H9 (cell line): ENCODE measurements around the gene PFN2. TPM values are rescaled to one million over a fixed set of nuclear protein-coding genes. Genes with fewer than 3 reads are reported as not detected.
A peak's percentile ranks its signal among the peaks of the same experiment; 100 is the strongest.

ENCODE experiments used
- DNase-seq: peaks from one replicate; pipeline ENCODE4 v3.0.0-alpha.2; 2017
- H2AFZ ChIP-seq: one replicate; pipeline ENCODE4 v1.6.1; 2013; ENCODE audit warnings: mild to moderate bottlenecking, low read length, control low read depth, moderate library complexity
- H2AK5ac ChIP-seq: 2 replicates; pipeline ENCODE4 v1.6.1; 2013; ENCODE audit warnings: low read length, control low read depth, mixed read lengths; ENCODE audit not compliant: insufficient read length
- H2BK120ac ChIP-seq: one replicate; pipeline ENCODE4 v1.6.1; 2013; ENCODE audit warnings: low read depth, mild to moderate bottlenecking, low read length, control low read depth, inconsistent platforms; ENCODE audit not compliant: poor library complexity, severe bottlenecking
- H2BK12ac ChIP-seq: 2 replicates; pipeline ENCODE4 v1.6.1; 2013; ENCODE audit warnings: low read length, control low read depth, mixed read lengths, low read depth; ENCODE audit not compliant: insufficient read length
- H2BK15ac ChIP-seq: 2 replicates; pipeline ENCODE4 v1.6.1; 2013; ENCODE audit warnings: low read depth, low read length, control low read depth
- H2BK20ac ChIP-seq: one replicate; pipeline ENCODE4 v1.6.1; 2013; ENCODE audit warnings: low read depth, mild to moderate bottlenecking, low read length, control low read depth, inconsistent platforms; ENCODE audit not compliant: poor library complexity, severe bottlenecking
- H2BK5ac ChIP-seq: 2 replicates; pipeline ENCODE4 v1.6.1; 2013; ENCODE audit warnings: low read length, control low read depth, mixed read lengths; ENCODE audit not compliant: insufficient read length
- H3K14ac ChIP-seq: 2 replicates; pipeline ENCODE4 v1.6.1; 2013; ENCODE audit warnings: low read length, control low read depth; ENCODE audit not compliant: insufficient read depth
- H3K18ac ChIP-seq: 2 replicates; pipeline ENCODE4 v1.6.1; 2013; ENCODE audit warnings: low read depth, mild to moderate bottlenecking, mixed read lengths, low read length, control low read depth; ENCODE audit not compliant: insufficient read length
- H3K23ac ChIP-seq: 2 replicates; pipeline ENCODE4 v1.6.1; 2013; ENCODE audit warnings: low read length, control low read depth, mixed read lengths, low read depth; ENCODE audit not compliant: insufficient read length
- H3K23me2 ChIP-seq: 2 replicates; pipeline ENCODE4 v1.6.1; 2013; ENCODE audit warnings: low read depth, mild to moderate bottlenecking, mixed read lengths, low read length, control low read depth; ENCODE audit not compliant: insufficient read length, poor library complexity, severe bottlenecking
- H3K27ac ChIP-seq: 2 replicates; pipeline ENCODE4 v1.5.1; 2013; ENCODE audit warnings: low read length, control low read depth, mixed read lengths, low read depth; ENCODE audit not compliant: insufficient read length
- H3K27me3 ChIP-seq: 2 replicates; pipeline ENCODE4 v1.6.1; 2013; ENCODE audit warnings: low read length, control low read depth, inconsistent platforms; ENCODE audit not compliant: insufficient read depth
- H3K4ac ChIP-seq: 2 replicates; pipeline ENCODE4 v1.6.1; 2013; ENCODE audit warnings: low read depth, mild to moderate bottlenecking, control low read depth, inconsistent platforms, low read length, moderate library complexity
- H3K4me1 ChIP-seq: 2 replicates; pipeline ENCODE4 v1.6.1; 2013; ENCODE audit warnings: low read length, control low read depth, inconsistent platforms; ENCODE audit not compliant: insufficient read depth
- H3K4me2 ChIP-seq: 2 replicates; pipeline ENCODE4 v1.6.1; 2013; ENCODE audit warnings: low read length, control low read depth, mixed read lengths; ENCODE audit not compliant: insufficient read length, insufficient read depth
- H3K56ac ChIP-seq: 2 replicates; pipeline ENCODE4 v1.6.1; 2013; ENCODE audit warnings: low read depth, mild to moderate bottlenecking, mixed read lengths, low read length, control low read depth; ENCODE audit not compliant: insufficient read length
- H3K79me1 ChIP-seq: 2 replicates; pipeline ENCODE4 v1.6.1; 2013; ENCODE audit warnings: low read depth, mild to moderate bottlenecking, moderate library complexity, low read length, control low read depth, inconsistent platforms; ENCODE audit not compliant: insufficient read depth, poor library complexity, severe bottlenecking
- H3K79me2 ChIP-seq: 2 replicates; pipeline ENCODE4 v1.6.1; 2013; ENCODE audit warnings: low read length, control low read depth, inconsistent platforms; ENCODE audit not compliant: insufficient read depth
- H3K9ac ChIP-seq: 2 replicates; pipeline ENCODE4 v1.6.1; 2013; ENCODE audit warnings: low read length, control low read depth, mixed read lengths; ENCODE audit not compliant: insufficient read length; ENCODE audit errors: extremely low read depth
- H3K9me3 ChIP-seq: one replicate; pipeline ENCODE4 v1.6.1; 2013; ENCODE audit warnings: low read depth, low read length, inconsistent platforms; ENCODE audit not compliant: control insufficient read depth
- H3T11ph ChIP-seq: one replicate; pipeline ENCODE4 v1.6.1; 2013; ENCODE audit warnings: mild to moderate bottlenecking, low read length, control low read depth, inconsistent platforms
- H4K20me1 ChIP-seq: one replicate; pipeline ENCODE4 v1.6.1; 2013; ENCODE audit not compliant: control insufficient read depth, insufficient read length, insufficient read depth
- H4K5ac ChIP-seq: 2 replicates; pipeline ENCODE4 v1.6.1; 2013; ENCODE audit warnings: low read depth, mild to moderate bottlenecking, mixed read lengths, low read length, control low read depth; ENCODE audit not compliant: insufficient read length
- H4K8ac ChIP-seq: replicated peaks from 2 replicates; pipeline ENCODE4 v1.6.1; 2013; ENCODE audit warnings: low read length, control low read depth, mixed read lengths, low read depth; ENCODE audit not compliant: insufficient read length
- H4K91ac ChIP-seq: 2 replicates; pipeline ENCODE4 v1.6.1; 2013; ENCODE audit warnings: low read depth, mild to moderate bottlenecking, moderate library complexity, mixed read lengths, low read length, control low read depth; ENCODE audit not compliant: insufficient read length
- H3K27ac Mint-ChIP-seq, 3 experiments: 2 replicates in 2 of 3; 3 replicates in 1 of 3; pipeline ENCODE4 v1.8.0; 2020 to 2021; ENCODE audit warnings: mixed read lengths in 3 of 3, mild to moderate bottlenecking in 1 of 3, moderate library complexity in 1 of 3
- H3K27me3 Mint-ChIP-seq: 2 replicates; pipeline ENCODE4 v1.8.0; 2021; ENCODE audit warnings: low read depth, mild to moderate bottlenecking, moderate library complexity, mixed read lengths
- H3K36me3 Mint-ChIP-seq, 3 experiments: 2 replicates in 2 of 3; 3 replicates in 1 of 3; pipeline ENCODE4 v1.8.0; 2020 to 2021; ENCODE audit warnings: low read depth in 3 of 3, mixed read lengths in 3 of 3; ENCODE audit not compliant: insufficient read depth in 1 of 3
- H3K4me1 Mint-ChIP-seq, 2 experiments: 2 replicates each; pipeline ENCODE4 v1.8.0; 2020; ENCODE audit warnings: mixed read lengths in 2 of 2
- H3K4me3 Mint-ChIP-seq, 2 experiments: 2 replicates in 1 of 2; 3 replicates in 1 of 2; pipeline ENCODE4 v1.8.0; 2020 to 2021; ENCODE audit warnings: mild to moderate bottlenecking in 2 of 2, mixed read lengths in 2 of 2, moderate library complexity in 1 of 2
- H3K9me3 Mint-ChIP-seq, 2 experiments: 2 replicates in 1 of 2; 3 replicates in 1 of 2; pipeline ENCODE4 v1.8.0; 2020; ENCODE audit warnings: mild to moderate bottlenecking in 2 of 2, mixed read lengths in 2 of 2, moderate library complexity in 1 of 2
- CTCF ChIP-seq: fragments of 200-600 bp; sonication (generic); conservative IDR thresholded peaks from 3 replicates; pipeline ENCODE4 v1.8.0; 2021; ENCODE audit warnings: antibody characterized with exemption, mild to moderate bottlenecking
- WGBS: extraction: QIAGEN DNeasy Blood & Tissue Kit; methylation state at CpG from one replicate; pipeline ENCODE4 v1.1.7; 2013; ENCODE audit warnings: missing lambda C conversion rate, low lambda C conversion rate, mixed read lengths; ENCODE audit not compliant: insufficient read length; ENCODE audit errors: extremely low coverage; 5-methylcytosine and 5-hydroxymethylcytosine counted together
- total RNA-seq: library from RNA; stranded (reverse); gene quantifications from 2 replicates; pipeline ENCODE4 v1.2.1, GENCODE V29; 2021

PFN2 gene
- total RNA-seq, 1 experiment from 2014 or later = 174 TPM

GRCh38 chr3:149969110-149969939 lies 1.4 kb downstream of the PFN2 start:
- H3K9me3 ChIP-seq = no peaks in the 10 kb centered on the region
- DNase-seq = peak; percentile 78
- H3T11ph ChIP-seq = peak overlapping the region; percentile 78
- peaks cover 29 to 38% (median 33%) of the 10 kb centered on the region in 3 experiments for H3K36me3 Mint-ChIP-seq
- peaks cover 30% of the 10 kb centered on the region; the same call in 1 of the 2 replicates for H3K79me2 ChIP-seq
- H3K4me3 Mint-ChIP-seq = peak overlapping the region; percentile 79 to 87
- H3K9me3 Mint-ChIP-seq = no peaks in the 10 kb centered on the region; a peak in 1 of 5 replicates
- peak overlapping the region; percentile 36 for H2AK5ac ChIP-seq
- no peaks in the 10 kb centered on the region for H3K79me1 ChIP-seq
- H2BK5ac ChIP-seq = peak overlapping the region; percentile 91
- peak overlapping the region; percentile 82; the same call in 1 of the 2 replicates for H3K14ac ChIP-seq
- no peak overlapping the region for H4K91ac ChIP-seq
- peaks cover 19% of the 10 kb centered on the region for H3K23me2 ChIP-seq
- no peak overlapping the region for H2AFZ ChIP-seq
- H3K4me2 ChIP-seq = peak overlapping the region; percentile 98
- H3K9ac ChIP-seq = peak overlapping the region; percentile 98
- peaks cover 53 to 55% of the 10 kb centered on the region in 2 experiments for H3K4me1 Mint-ChIP-seq
- H4K8ac ChIP-seq = no peak overlapping the region
- no peak overlapping the region for H3K56ac ChIP-seq
- WGBS = no CpG with 5 or more reads among the region's 15 CpGs
- H3K27ac Mint-ChIP-seq = peak overlapping the region; percentile 92 to 98 (median 97)
- 0 out of 3 replicates have a peak, but pooled peaks have one; percentile 25 for TF ChIP-seq CTCF
- peak overlapping the region; percentile 96 for H3K27ac ChIP-seq
- no peaks in the 10 kb centered on the region for H3K27me3 Mint-ChIP-seq
- no peak overlapping the region for H2BK20ac ChIP-seq
- peak overlapping the region; percentile 80 for H2BK12ac ChIP-seq
- H3K27me3 ChIP-seq = no peaks in the 10 kb centered on the region
- H2BK15ac ChIP-seq = no peak overlapping the region
- H3K4me1 ChIP-seq = peaks cover 2% of the 10 kb centered on the region; the same call in 1 of the 2 replicates
- no peak overlapping the region; the same call in 1 of the 2 replicates for H3K4ac ChIP-seq
- H4K5ac ChIP-seq = peak overlapping the region; percentile 50
- no peak overlapping the region for H3K23ac ChIP-seq
- peak overlapping the region; percentile 89 for H3K18ac ChIP-seq
- no peaks in the 10 kb centered on the region for H4K20me1 ChIP-seq
- H2BK120ac ChIP-seq = peak overlapping the region; percentile 87
